NCI-H748 (cell line): ENCODE data around the gene UQCR11.

ENCODE experiments used
- DNase-seq: peaks from one replicate; lab custom pipeline; 2025; ENCODE audit not compliant: unreplicated experiment; lab: John Stamatoyannopoulos, UW

The UQCR11 gene

DNA sequence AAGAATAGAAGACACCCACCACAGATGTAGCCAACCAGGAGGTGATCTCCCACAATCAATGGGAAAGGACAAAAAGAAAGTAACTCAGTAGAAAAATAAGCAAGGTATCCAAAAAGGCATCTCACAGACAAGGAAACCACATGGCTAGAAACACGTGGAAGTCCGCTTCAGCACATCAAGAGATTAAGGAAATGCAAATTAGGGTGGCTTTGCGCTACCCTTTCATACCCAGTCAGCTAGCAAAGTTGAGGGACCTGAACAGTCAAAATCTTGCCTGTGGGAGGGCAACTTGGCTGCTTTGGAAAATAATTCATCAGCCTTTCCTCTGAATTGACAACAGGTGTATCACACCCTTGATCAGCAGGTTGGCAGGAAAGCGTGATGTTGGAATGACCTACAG lies 11.6 kb upstream of the UQCR11 start:
- no peak for DNase-seq

DNA sequence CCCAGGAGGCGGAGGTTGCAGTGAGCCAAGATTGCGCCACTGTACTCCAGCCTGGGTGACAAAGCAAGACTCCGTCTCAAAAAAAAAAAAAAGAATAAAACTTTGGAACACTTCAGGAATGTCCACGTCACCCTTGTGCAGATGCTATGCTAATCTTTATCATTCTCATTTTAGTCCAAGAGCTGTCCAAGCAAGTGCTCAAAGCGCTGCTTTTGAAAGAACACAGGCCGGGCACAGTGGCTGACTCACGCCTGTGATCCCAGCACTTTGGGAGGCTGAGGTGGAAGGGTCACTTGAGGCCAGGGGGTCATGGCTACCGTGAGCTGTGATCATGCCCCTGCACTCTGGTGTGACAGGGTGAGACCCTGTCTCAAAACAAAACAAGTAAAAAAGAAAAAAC lies 11.1 kb upstream of the UQCR11 start:
- no peak for DNase-seq

DNA sequence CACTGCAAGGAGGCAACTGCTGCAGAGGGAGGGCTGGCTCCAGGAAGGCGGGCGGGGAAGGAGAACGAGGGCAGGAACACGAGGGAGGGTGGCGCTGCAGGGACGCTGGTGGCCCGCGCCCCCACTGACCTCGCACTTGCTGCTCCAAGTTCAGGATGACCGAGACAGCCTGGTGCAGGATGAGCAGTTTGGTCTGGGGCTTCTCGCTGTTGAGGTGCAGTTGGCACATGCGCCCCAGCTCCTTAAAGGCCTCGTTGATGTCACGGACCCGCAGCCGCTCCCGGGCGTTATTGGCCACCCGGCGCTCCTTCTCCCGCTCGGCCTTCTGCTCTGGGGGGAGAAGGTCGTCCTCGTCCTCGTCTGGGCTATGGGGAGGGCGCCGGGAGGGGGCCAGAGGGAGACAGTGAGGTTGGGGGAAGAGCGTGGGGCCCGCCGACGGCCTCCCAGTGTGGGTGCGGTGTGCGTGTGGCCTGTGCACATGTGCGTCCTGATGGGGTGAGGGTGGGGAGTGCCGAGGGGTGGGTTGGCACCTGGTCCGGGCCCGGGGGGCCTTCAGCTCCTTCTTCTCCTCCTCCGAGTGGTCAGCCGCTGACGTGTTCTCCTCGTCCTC lies 10.0 kb upstream of the UQCR11 start:
- no peak for DNase-seq

DNA sequence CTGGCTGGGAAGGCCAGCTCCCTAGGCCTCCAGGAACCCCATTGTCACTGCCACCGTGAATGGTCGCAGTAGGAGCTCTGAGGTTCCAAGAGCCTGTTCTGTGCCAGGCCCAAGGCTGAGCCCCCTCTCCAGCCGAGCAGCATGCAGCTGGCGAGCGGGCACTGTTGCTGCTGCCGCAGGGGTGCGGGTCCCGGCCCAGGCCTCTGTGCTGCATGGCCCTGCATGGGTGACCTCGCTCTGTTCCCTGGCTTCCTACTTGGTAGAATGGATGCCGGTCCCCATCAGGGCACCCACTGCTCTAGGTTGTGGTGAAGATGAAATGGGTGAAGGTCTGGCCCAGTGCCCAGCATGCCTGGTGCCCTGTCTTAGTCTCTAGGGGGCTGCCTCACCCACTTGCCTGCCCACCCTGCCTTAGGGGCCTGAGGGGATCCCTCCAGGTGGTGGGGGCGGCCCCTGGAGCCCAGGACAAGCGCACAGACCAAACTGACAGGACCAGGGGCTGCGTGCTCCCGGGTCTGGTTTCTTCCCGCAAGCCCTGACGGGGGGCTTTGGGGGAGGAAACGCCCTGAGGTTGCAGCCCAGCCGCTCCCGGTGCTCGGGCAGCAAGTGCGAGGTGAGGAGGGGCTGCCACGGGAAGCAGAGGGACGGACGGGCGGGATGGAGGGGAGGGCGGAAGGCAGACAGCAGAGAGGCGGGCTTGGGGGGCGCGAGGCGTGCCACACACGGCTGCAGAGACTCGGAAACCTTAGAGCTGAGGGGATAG lies 8.7 kb upstream of the UQCR11 start:
- DNase-seq: no peak

DNA sequence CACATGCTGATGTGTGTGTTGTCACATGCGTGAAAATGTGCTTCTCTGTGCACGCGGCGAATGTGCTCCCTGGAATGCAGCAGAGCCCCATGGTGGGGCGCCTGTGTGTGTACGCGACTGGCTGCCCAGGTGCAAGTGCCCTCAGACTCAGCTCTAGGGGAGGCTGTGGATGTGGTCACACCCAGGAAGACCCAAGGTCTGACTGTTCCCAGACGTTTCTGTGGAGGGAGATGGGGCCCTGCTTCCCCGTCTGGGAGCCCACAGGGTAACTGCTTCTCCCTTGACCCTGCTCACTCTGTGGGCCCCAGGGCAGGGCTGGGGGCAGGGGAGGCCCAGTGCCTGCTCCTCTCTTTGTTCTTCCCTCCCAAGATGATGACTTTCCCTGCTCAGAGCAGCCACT lies 7.9 kb upstream of the UQCR11 start:
- no peak for DNase-seq

DNA sequence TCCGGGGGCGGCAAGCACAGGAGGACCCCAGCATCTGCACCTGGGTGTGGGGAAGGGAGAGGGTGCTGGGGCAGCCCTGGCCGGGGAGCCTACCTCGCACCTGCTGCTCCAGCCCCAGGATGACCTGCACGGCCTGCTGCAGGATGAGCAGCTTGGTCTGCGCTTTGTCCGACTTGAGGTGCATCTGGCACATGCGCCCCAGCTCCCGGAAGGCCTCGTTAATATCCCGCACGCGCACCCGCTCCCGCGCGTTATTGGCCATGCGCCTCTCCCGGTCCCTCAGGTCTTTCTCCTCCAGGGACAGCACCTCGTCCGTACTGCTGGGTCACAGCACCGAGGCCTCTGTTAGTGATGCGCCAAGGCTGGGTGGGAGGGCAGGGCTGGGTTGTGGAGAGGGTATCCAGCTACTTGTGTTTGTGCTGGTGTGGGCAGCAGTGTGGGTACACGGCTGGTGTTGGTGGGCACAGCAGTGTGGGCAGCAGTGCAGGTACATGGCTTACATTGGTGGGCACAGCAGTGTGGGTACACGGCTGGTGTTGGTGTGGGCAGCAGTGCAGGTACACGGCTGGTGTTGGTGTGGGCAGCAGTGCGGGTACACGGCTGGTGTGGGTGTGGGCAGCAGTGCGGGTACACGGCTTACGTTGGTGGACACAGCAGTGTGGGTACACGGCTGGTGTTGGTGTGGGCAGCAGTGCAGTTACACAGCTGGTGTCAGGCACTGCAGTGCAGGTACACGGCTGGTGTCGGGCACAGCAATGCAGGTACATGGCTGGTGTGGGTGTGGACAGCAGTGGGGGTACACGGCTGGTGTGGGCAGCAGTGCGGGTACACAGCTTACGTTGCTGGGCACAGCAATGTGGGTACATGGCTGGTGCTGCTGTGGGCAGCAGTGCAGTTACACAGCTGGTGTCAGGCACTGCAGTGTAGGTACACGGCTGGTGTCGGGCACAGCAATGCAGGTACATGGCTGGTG lies 7.1 kb upstream of the UQCR11 start:
- no peak for DNase-seq

DNA sequence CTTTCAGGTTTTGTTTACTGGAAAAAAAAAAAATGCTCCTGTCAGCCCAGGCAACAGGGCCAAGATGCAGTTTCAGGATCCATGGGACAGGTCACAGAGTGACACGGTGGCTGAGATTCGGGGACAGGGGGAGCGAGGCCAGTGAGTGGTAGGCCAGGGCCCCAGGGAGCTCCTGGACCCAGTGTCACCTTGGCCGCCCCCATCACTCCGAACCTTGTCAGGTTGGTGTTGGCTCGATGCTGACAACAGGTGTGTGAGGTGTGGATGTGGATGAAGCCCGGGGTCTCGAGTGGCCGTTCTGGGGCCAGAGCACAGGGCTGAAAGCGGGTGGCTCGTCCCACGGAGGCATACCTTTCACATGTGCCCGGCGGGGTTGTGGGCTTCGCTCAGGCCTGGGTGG lies 6.1 kb upstream of the UQCR11 start:
- no peak for DNase-seq

DNA sequence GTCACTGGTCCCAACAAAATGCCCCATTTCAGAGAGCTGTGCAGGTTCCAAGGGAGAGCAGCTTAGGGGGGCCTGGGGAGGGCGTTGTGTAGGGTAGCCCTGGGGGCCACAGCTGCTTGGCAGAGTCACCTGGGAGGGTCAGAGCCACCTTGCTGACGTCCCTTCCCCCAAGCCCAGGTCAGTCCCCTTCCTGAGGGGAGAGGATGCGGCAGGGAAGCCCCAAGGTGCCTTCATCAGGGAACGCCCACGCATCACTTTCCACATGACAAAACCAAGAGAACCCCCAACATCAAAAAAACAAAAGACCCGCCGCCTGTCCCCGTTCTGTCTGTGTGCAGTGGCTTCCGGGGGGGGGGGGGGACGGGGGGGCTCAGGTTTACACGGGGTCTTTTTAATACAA lies 5.3 kb upstream of the UQCR11 start:
- DNase-seq: no peak

DNA sequence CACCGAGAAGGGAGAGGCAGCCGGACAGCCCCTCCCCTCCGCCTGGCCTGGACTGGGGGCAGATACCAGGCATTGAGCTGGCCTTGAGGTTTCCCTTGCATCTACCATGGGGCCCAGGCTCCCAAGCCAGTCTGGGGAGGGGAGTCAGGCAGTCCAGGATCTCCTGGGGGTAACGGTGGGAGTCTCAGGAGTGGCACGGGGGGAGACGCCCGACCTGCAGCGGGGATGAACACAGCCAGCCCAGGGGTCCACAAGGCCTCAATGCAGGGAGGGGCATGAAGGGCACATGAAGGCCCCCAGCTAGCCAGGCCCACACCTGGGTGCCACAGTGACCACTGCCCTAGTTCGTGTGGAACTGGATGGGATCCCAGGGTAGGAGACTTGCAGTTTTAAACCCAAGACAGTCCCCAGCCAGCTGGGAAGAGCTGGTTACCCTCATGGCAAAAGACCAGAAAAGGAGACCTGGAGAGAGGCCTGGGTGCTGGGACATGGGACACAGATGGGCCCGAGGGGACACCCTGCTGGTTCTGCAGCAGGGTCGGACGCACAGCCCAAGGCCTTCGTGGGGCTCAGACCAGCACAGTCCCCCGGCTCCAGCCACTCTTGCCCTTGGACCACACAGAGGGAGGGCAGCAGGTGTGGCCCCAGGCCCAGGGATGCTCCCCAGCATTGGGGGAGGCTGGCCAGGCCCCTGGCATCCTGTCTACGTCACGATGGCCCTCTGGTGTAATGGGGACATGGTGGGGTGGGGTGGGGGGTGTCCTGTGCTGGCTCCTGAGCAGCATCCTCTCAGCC lies 4.6 kb upstream of the UQCR11 start:
- DNase-seq: no peak

DNA sequence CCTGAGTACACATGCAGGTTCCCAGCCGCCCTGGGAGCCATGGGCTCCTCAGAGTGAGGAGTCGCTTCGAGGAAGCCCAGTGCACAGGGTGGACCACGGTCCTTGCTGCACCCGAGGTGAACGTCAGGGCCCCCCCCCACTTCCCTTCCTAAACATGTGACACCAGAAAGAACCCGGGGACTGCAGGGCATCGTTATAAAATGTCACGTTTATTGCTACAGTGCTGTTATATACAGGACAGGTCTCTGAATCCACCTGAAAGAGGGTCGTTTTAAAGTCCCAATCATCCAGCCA lies 3.8 kb upstream of the UQCR11 start:
- no peak for DNase-seq

DNA sequence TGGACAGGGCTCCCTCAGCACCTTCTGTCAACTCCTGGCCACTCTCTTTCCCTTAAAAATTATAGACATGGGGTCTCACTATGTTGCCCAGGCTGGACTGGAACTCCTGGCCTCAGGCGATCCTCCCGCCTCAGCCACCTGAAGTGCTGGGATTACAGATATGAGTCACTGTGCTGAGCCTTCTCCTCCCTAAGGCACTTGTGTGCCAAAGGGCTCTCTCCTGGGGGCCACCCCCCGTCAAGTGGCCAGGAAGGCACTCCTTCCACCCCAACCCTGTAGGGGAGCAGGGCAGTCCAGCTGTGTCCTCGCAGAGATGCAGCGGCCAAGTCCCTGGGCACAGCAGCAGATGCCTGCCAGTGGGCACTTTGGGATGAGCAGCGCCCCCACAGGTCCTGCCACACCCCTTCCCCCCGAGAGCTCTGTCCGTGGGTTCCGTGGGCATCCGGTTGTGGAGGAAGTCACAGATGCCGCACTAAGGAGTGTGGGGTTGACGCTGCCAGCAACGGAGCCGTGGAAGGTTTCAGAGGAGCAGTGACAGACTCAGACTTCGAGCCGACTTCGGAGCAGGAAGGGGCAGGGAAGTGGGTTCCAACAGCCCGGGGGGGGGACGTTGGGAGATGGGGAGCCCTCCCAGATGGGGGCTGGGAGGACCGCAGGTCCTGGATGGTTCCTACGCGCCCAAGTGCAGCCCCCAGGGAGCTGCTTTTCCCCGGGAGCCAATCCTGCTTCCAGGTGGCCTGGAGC lies 3.3 kb upstream of the UQCR11 start:
- DNase-seq: no peak

DNA sequence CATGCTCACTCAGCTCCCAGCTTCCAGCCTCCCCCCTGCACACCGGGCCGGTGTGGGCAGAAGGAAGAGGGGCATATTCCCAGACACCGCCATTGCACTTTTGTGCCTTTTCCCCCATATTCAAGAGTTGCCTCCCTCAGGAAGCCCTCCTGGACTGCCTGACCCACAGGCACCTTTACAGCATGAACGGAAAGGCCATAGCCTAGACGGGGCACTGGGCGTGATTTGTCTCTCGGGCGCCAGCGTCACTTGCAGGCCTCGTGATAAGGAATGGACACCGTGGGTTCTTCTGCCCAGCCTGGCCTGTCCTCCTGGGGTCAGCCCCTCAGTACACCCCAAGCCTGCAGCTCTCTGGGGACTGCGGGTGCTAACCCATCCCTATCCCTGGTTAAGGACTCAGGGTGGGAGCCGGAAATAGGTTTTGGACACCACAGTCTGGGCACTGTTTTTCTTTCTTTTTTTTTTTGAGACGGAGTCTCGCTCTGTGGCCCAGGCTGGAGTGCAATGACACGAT lies 933 bp upstream of the UQCR11 start:
- no peak for DNase-seq

DNA sequence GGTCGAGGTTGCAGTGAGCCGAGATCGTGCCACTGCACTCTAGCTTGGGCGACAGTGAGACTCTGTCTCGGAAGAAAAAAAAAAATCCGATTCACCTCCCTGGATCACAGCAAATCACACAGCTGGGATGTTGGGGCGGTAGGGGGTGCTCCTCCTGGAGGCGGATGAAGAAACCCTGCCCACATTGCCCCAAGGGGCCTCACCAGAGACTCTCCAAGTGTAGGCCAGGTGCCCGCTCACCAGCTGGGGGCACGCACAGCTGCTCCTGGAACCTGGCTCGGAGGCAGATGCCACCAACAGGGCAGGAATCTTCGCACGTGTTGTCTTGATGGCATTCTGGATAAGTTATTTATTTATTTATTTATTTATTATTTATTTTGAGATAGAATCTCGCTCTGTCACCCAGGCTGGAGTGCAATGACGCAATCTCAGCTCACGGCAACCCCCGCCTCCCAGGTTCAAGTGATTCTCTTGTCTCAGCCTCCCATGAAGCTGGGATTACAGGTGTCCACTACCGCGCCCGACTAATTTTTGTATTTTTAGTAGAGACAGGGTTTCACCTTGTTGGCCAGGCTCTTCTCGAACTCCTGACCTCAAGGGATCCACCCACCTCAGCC lies 3.1 kb downstream of the UQCR11 start:
- no peak for DNase-seq

DNA sequence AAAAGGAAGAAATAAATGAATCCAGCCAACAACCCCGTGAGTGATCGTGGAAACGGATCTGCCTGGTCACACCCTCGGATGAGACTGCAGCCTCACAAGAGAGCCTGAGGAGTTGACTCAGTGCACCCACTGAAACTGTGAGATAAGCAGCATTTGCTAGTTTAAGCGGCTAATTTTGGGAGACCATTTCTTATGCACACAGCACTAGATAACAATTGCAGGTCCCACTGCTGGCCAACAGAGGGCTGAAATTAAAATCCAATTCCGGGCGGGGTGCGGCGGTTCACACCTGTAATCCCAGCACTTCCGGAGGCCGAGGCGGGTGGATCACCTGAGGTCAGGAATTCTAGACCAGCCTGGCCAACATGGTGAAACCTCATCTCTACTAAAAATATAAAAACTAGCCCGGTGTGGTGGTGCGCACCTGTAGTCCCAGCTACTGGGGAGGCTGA lies 3.6 kb downstream of the UQCR11 start:
- no peak for DNase-seq

DNA sequence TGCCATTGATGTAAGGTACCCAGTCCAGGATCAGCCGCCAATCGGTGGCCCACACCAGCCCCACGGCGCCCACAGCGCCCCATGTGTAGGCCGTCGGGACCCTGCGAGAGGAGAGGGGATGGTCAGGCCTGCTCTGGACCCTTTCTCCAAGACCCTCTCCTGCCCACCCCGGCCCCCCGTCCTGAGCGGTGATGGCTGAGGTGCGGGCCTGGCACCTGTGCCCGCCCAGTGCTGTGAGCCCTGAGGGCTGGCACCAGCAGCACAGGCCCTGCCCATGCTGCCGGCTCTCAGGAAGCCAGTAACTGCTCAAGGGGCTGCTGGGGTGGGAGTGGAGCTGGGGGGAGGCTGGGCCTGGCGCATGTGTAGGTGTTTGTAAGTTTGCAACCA lies 5.8 kb downstream of the UQCR11 start:
- no peak for DNase-seq

DNA sequence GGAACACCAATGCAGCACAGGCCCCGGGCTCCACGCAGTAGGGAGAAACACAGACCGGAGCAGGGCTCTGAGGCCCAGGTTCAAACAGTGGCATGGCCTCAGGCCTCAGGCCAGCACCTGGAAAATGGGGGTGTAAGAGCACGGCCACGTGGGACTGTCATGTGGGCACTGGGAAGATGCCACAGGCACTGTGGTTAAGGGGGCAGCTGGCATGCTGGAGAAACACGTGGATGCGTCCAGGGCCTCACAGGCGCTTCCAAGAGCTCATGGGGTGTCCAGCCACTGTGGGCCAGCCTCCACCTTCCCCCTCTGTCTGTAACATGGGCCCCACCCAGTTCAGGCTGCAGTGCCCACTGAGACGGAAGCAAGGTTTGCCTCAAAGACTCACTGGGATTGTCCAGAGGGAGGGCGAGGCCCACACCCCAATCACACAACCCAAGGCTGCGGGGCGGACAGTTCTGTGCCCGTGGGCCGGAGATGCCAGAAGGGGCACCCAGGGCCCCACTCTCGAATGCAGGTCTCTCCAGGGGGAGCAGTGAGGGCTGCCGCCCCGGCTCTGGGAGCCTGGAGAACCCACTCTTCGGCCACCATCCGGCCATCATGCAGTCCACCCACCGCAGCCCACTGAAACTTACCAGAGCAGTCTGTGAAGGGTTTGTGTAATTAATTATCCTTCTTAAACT lies 6.3 kb downstream of the UQCR11 start:
- DNase-seq: no peak

DNA sequence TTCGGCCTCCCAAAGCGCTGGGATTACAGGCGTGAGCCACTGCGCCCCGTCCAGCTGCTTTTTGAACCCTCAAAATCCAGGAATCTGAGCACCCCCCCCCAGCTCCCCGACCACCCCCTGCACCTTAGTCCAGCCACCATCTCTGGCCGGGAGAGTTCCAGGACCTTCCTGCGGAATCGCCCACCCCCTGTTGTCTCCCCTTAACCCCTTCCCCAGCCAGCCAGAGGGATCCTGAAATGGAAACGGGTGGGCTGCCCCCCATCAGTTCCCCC lies 11.8 kb downstream of the UQCR11 start:
- no peak for DNase-seq

DNA sequence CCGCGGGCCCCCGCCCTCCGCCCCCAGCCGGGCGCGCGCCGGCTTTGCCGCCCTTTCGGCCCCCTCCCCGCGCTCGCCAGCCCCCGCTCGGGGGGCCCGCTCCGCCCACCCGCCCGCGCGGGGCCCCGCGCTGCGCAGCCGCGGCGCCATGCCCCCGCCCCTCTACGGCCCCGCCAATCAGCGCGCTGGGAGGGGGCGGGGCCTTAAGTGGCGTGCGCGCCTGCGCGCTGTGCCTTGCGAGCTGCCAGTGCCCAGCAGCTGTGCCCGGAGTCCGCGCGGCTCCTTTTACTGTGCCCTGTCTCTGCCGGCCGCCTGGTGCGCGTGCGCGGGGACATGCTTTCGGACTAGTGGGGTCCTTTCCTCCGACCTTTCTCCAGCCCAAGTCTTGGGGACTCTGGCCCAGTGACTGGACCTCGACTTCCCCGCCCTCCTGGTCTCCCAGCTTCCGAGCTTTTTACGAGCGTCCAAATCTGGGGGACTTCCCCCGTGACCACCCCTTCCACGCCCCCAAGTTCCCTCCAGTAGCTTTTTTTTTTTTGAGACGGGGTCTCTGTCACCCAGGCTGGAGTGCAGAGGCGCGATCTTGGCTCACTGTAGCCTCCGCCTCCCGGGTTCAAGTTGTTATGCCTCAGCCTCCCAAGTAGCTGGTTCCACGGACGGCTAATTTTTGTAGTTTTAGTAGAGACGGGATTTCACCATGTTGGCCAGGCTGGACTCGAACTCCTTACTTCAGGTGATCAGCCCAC lies 12.3 kb downstream of the UQCR11 start, which contains the start of gene MBD3:
TSS of gene MBD3 (minus strand) at position 111 of the 746 bp plus-strand sequence. CDS start 234 bp downstream, outside the sequence.
- DNase-seq: peak; percentile 91
